ENCODE measurements around the gene CENPP.

DNA sequence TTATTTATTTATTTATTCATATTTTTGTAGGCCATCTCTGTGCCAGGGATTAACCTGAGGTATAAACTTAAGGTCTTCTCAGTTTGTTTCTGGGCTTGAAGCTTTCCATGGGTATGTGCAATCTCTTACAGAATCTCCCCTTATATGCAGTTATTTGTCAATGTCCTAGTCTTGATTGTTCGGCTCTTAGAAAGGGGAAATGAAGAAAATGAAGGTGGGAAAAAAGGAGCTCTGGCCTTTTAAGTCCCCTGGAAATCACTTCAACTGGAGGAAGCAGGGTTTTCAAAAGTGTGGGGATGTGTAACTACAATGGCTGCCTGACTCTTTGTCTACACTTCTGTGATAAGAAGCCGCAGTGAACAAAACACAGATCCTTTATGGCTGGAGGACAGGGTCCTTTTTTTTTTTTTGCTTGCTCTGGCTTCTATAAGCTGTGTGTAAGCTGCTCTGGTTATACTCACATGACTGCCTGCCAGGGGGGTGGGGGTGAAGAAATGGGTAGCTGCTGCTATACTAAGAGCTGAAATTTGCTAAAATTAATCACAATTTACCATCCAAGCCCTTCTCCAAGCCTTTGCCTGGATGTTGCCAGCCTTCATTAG is 33.7 kb downstream of the CENPP start:
- no peak for TF ChIP-seq GATA1 (IDR thresholded peaks at IDR 0.05; ENCODE audit: low read depth, low read length)
- no peak for TF ChIP-seq POLR2A (IDR thresholded peaks at IDR 0.05; ENCODE audit: low read length)

Data from erythroblast (primary cell).